Raji (cell line): Measurements from ENCODE around the gene UNC5B.

Experiments
- POLR2A ChIP-seq: IDR thresholded peaks from 2 replicates; pipeline ENCODE4 v1.6.1; 2011; ENCODE audit warnings: low read depth, low read length, control low read depth; ENCODE audit not compliant: insufficient read depth

UNC5B gene

GRCh38 chr10:71250405-71250804 lies 38.0 kb downstream of the UNC5B start:
- no peak for TF ChIP-seq POLR2A

GRCh38 chr10:71250842-71251241 lies 38.5 kb downstream of the UNC5B start:
- no peak for TF ChIP-seq POLR2A

DNA sequence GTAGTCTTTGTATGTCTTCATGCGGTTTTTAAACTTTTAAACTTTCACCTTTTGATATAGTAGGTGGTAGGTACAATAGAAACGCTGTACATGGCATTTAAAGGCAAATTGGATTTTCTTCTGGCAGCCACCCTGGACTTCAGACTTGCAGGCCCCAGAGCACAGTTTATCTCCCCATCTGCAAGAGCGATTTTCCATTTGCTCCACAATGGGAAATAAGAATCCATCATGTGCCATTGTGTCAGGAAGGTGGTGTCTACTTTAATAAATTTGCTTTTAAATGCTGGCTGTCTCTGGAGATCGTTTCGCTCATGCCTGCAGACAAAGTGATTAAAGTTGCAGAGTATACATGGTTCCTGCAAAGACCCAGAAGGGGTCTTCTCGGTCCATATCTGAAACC lies 38.9 kb downstream of the UNC5B start:
- TF ChIP-seq POLR2A: no peak

GRCh38 chr10:71252220-71252619 lies 39.9 kb downstream of the UNC5B start:
- no peak for TF ChIP-seq POLR2A

DNA sequence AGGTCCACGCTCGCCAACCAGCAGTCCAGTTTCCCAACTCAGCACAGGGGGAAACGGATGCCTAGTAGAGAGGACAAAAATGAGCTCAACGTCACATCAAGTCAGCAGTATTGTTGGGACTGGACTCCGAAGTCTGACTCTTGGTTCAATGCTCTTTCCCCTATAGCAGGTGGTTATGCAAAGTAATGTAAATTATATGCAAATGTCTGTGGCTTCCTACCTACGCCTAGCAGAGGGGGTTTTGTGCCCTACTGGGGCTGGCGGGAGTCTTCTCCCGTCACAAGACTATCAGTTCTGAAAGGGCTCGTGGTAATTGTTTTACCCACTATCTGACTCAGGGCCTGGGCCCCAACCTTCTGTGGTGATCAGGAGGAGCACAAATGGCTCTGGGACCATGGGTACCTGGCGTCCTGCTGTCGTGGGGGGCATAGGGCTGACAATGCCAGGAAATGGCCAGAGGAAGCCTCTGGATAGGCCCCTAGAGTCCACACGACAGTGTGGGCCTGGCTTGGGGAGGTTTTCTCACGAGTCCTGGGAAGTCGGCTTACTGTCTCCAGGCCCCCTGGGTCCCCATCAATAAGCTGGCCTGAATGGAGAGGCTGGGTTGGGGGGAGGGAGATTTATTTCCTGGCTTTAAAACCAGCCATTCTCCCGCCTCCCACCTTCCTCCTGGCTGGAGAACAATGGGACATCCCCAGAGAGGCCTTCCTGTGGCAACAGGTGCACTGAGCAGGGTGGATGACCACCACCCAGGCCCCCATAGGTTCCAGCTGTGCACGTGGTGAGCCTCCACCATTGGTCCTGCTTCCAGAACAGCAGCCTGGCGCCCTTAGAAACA lies 41.8 kb downstream of the UNC5B start:
- no peak for TF ChIP-seq POLR2A

GRCh38 chr10:71254834-71255549 lies 42.6 kb downstream of the UNC5B start:
- no peak for TF ChIP-seq POLR2A

DNA sequence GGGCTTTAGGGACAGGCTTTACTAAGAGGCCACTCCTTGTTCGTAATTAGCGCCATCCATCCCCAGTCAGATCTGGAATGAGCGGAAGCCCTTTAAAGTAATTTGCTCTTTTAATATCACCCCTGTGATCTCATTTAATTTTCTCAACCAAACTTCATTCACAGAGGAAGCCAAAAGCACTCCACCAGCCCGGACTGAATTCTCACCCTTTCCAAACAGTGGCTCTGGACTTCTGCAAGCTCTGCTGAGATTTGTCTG lies 43.1 kb downstream of the UNC5B start:
- no peak for TF ChIP-seq POLR2A

- no peak for TF ChIP-seq POLR2A
Measured at GRCh38 chr10:71255808-71256660, 43.7 kb downstream of the UNC5B start.

- no peak for TF ChIP-seq POLR2A
Measured at GRCh38 chr10:71256661-71257318, 44.4 kb downstream of the UNC5B start.

DNA sequence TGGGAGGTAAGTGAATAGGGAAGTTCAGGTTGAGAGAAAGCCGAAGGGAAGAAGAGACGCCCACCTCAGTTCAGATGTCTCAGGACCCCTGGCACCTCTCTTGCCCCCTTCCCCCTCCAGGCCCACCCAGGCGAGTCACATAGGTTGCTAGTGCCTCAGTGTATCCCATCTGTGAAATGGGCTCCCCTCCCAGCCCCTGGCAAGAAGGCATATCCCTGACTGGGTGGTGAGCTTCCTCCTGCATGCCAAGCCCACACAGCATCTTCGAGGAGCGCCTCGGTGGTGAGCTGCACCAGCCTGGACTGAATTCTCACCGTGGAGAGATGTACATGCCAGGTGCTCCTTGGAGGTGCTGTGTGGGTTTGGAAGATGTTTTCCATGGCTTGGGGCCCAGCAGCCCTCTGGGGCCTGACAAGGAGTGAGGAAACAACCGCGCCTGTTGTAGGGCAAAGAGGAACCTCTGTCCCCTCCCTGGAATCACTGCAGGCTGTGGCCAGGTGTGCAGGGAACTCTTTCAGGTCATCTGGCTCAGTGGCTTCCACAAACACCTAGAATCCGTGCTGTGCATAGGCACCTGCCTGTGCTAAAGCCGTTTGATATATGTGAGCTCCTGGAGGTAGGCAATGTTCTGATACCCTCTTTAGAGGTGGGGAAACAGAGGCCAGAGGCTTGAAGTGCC lies 45.1 kb downstream of the UNC5B start:
- TF ChIP-seq POLR2A: no peak

- TF ChIP-seq POLR2A: no peak
Measured at GRCh38 chr10:71258046-71258445, 45.7 kb downstream of the UNC5B start.

DNA sequence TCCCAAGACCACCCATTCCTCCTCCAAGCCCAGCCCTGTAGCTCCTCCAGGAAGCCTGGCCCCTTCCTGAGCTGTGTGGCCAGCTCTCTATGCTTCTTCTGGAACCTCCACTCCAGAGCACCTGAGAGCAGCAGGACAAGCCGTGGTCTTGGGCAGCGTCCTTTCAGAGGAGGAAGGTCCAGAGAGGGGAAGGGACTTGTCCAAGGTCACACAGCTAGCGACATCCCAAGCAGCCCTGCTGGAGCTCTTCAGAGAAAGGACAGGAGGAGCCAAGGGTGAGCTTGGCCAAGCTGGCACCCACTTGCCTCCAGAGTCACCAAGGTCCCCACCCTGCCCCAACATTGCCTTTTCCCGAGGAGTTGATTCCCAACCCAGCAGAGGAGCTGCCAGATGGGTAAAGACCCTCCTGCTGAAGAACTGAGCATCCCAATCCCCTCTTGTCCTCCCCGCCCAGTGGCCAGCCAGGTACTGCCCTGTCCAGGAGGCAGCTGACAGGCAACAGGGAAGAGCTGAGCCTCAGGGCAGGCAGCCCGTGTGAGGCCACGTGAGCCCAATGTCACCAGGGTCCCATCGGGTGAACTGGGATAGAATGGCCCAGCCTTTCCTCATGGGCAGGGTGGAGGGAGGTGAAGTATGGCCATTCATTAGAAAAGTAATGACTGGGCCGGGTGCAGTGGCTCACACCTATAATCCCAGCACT lies 46.2 kb downstream of the UNC5B start:
- TF ChIP-seq POLR2A: no peak

GRCh38 chr10:71259282-71259681 lies 46.9 kb downstream of the UNC5B start:
- TF ChIP-seq POLR2A: no peak
